CD14-positive monocyte (primary cell): ENCODE results near the gene COL19A1. TPM values are rescaled to one million over a fixed set of nuclear protein-coding genes. Genes with fewer than 3 reads are reported as not detected.

Experiments
- DNase-seq, 3 donors: peaks; one replicate each; pipeline ENCODE4 v3.0.0-alpha.2; 2011 to 2022
- H2AFZ ChIP-seq: 2 replicates; pipeline ENCODE4 v1.6.0; 2012; ENCODE audit warnings: mild to moderate bottlenecking, low read depth, low read length, inconsistent platforms; ENCODE audit not compliant: insufficient read depth, poor library complexity, severe bottlenecking
- H3K27ac ChIP-seq, 2 donors: 1 replicate in 1 of 2; 2 replicates in 1 of 2; pipeline ENCODE4 v1.5.1; 2012 to 2013; ENCODE audit warnings: low read length in 2 of 2, control low read depth in 1 of 2, inconsistent platforms in 1 of 2, low read depth in 1 of 2, mild to moderate bottlenecking in 1 of 2
- H3K27me3 ChIP-seq, 2 donors: one replicate each; pipeline versions ENCODE4 v1.6.0 to v1.6.1; 2011 to 2013; ENCODE audit warnings: low read length in 2 of 2; ENCODE audit not compliant: control insufficient read depth in 2 of 2, insufficient read depth in 2 of 2
- H3K36me3 ChIP-seq, 2 donors: replicated peaks in 1 of 2; 1 replicate in 1 of 2; 2 replicates in 1 of 2; pipeline versions ENCODE4 v1.5.1 to v1.6.1; 2012 to 2013; ENCODE audit warnings: low read length in 2 of 2, control low read depth in 1 of 2, inconsistent platforms in 1 of 2, mild to moderate bottlenecking in 1 of 2; ENCODE audit not compliant: insufficient read depth in 2 of 2, control insufficient read depth in 1 of 2
- H3K4me1 ChIP-seq, 2 donors: 1 replicate in 1 of 2; 2 replicates in 1 of 2; pipeline versions ENCODE4 v1.5.1 to v1.6.1; 2012 to 2013; ENCODE audit warnings: low read length in 2 of 2, control low read depth in 1 of 2, inconsistent platforms in 1 of 2, mild to moderate bottlenecking in 1 of 2, moderate library complexity in 1 of 2; ENCODE audit not compliant: insufficient read depth in 2 of 2, control insufficient read depth in 1 of 2
- H3K4me2 ChIP-seq: replicated peaks from 2 replicates; pipeline ENCODE3; 2012; ENCODE audit warnings: low read length, moderate library complexity, mild to moderate bottlenecking; ENCODE audit not compliant: poor library complexity, severe bottlenecking; ENCODE audit errors: extremely low read depth
- H3K4me3 ChIP-seq, 3 experiments: fragments of 200-600 bp in 1 of 3; sonication (generic) in 1 of 3; replicated peaks in 1 of 3; 1 replicate in 2 of 3; 2 replicates in 1 of 3; pipeline ENCODE4 v1.5.1; 2011 to 2013; ENCODE audit warnings: low read length in 3 of 3, mild to moderate bottlenecking in 3 of 3, control low read depth in 2 of 3, low read depth in 2 of 3, inconsistent platforms in 1 of 3, moderate library complexity in 1 of 3
- H3K79me2 ChIP-seq: 2 replicates; pipeline ENCODE4 v1.6.0; 2012; ENCODE audit warnings: mild to moderate bottlenecking, control low read depth, inconsistent platforms, low read length, moderate library complexity; ENCODE audit not compliant: insufficient read depth
- H3K9ac ChIP-seq: 2 replicates; pipeline ENCODE4 v1.6.0; 2017; ENCODE audit warnings: low read length, mild to moderate bottlenecking; ENCODE audit not compliant: insufficient read depth, poor library complexity, severe bottlenecking
- H3K9me3 ChIP-seq, 2 donors: replicated peaks in 1 of 2; 1 replicate in 1 of 2; 2 replicates in 1 of 2; pipeline versions ENCODE4 v1.5.1 to v1.6.1; 2012 to 2013; ENCODE audit warnings: low read length in 2 of 2, control low read depth in 1 of 2; ENCODE audit not compliant: control insufficient read depth in 1 of 2, insufficient read depth in 1 of 2
- H4K20me1 ChIP-seq: 2 replicates; pipeline ENCODE4 v1.6.0; 2012; ENCODE audit warnings: mild to moderate bottlenecking, low read length, control low read depth, moderate library complexity; ENCODE audit not compliant: insufficient read depth
- H3K27ac Mint-ChIP-seq, 7 donors: one replicate each; pipeline ENCODE4 v1.8.0; 2020; ENCODE audit warnings: mild to moderate bottlenecking in 7 of 7, mixed read lengths in 7 of 7, moderate library complexity in 6 of 7, inconsistent platforms in 2 of 7
- H3K27me3 Mint-ChIP-seq, 3 donors: one replicate each; pipeline ENCODE4 v1.8.0; 2021 to 2022; ENCODE audit warnings: low read depth in 3 of 3, mild to moderate bottlenecking in 3 of 3, mixed read lengths in 3 of 3, moderate library complexity in 3 of 3, inconsistent platforms in 1 of 3
- H3K36me3 Mint-ChIP-seq, 2 donors: one replicate each; pipeline ENCODE4 v1.8.0; 2020; ENCODE audit warnings: mixed read lengths in 2 of 2, inconsistent platforms in 1 of 2, mild to moderate bottlenecking in 1 of 2
- H3K4me1 Mint-ChIP-seq: one replicate; pipeline ENCODE4 v1.8.0; 2020; ENCODE audit warnings: mild to moderate bottlenecking, mixed read lengths
- H3K4me3 Mint-ChIP-seq, 2 donors: one replicate each; pipeline ENCODE4 v1.8.0; 2020; ENCODE audit warnings: mild to moderate bottlenecking in 2 of 2, mixed read lengths in 2 of 2, moderate library complexity in 1 of 2
- H3K9me3 Mint-ChIP-seq, 7 donors: one replicate each; pipeline ENCODE4 v1.8.0; 2020 to 2022; ENCODE audit warnings: mixed read lengths in 7 of 7, mild to moderate bottlenecking in 6 of 7, moderate library complexity in 6 of 7, inconsistent platforms in 2 of 7
- WGBS: methylation state at CpG from one replicate; pipeline ENCODE4 v1.1.5; 2013; ENCODE audit warnings: missing lambda C conversion rate; ENCODE audit not compliant: insufficient coverage; 5-methylcytosine and 5-hydroxymethylcytosine counted together
- intact Hi-C, 2 donors: fragments of 100-400 bp; cut with micrococcal nuclease; formaldehyde crosslinking; loops; one replicate each; pipeline versions ENCODE4 v1.15.0 to v1.15.1; 2023
- polyA plus RNA-seq, 3 donors: library from polyadenylated mRNA; depleted of rRNA in 1 of 3; unstranded in 2 of 3; stranded (reverse) in 1 of 3; fragments of 300-500 nt in 2 of 3; fragments of >200 nt in 1 of 3; fragmentation: Illumina TruSeq in 2 of 3; gene quantifications; 1 replicate in 2 of 3; 2 replicates in 1 of 3; pipeline ENCODE4 v1.2.3, GENCODE V29; 2012 to 2021
- TF ChIP-seq, protein P1 (sequence below): fragments of 200-600 bp; IDR thresholded peaks from one replicate; pipeline ENCODE4 v1.8.0; 2022; ENCODE audit warnings: antibody characterized with exemption, mild to moderate bottlenecking

The COL19A1 gene
- polyA plus RNA-seq, 3 donors = not detected

DNA sequence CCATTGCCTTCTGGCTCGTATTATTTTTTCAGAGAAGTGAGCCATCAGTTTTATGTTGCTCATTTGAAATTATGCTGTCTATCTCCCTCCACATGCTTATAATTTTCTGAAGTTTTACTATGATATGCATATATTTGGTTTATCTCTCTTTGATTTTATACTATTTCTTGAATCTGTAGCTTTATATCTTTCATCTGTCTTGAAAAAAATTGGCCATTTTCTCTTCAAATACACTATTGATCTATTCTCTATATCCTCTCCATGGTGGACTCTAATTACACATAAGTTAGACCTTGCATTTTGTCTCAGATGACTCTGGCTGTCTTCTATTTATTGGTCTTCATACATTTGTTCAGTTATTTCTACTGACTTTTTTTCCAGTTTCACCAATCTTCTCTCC, 13.7 kb upstream of the COL19A1 start:
- intact Hi-C loops = no loop called here
- Histone ChIP-seq H4K20me1 (no peaks in the 10 kb centered on the region), H3K79me2 (no peaks in the 10 kb centered on the region), H2AFZ (no peak overlapping the region), H3K9ac (no peak overlapping the region), H3K27ac (no peak overlapping the region), H3K27me3 (no peaks in the 10 kb centered on the region), H3K4me3 (no peak overlapping the region), H3K36me3 (no peaks in the 10 kb centered on the region), H3K4me2 (no peak overlapping the region), H3K9me3 (no peaks in the 10 kb centered on the region), H3K4me1 (no peaks in the 10 kb centered on the region)
- TF ChIP-seq, protein P1, sequence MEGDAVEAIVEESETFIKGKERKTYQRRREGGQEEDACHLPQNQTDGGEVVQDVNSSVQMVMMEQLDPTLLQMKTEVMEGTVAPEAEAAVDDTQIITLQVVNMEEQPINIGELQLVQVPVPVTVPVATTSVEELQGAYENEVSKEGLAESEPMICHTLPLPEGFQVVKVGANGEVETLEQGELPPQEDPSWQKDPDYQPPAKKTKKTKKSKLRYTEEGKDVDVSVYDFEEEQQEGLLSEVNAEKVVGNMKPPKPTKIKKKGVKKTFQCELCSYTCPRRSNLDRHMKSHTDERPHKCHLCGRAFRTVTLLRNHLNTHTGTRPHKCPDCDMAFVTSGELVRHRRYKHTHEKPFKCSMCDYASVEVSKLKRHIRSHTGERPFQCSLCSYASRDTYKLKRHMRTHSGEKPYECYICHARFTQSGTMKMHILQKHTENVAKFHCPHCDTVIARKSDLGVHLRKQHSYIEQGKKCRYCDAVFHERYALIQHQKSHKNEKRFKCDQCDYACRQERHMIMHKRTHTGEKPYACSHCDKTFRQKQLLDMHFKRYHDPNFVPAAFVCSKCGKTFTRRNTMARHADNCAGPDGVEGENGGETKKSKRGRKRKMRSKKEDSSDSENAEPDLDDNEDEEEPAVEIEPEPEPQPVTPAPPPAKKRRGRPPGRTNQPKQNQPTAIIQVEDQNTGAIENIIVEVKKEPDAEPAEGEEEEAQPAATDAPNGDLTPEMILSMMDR = no peak
- Mint-ChIP-seq H3K27ac (no peak overlapping the region), H3K36me3 (no peaks in the 10 kb centered on the region), H3K9me3 (peaks cover 0 to 3% (median 0%) of the 10 kb centered on the region in 7 donors), H3K27me3 (peaks cover 1 to 8% (median 5%) of the 10 kb centered on the region in 3 donors), H3K4me1 (no peaks in the 10 kb centered on the region), H3K4me3 (no peak overlapping the region)
- WGBS = no CpG with 5 or more reads among the region's 1 CpG
- no peak for DNase-seq

DNA sequence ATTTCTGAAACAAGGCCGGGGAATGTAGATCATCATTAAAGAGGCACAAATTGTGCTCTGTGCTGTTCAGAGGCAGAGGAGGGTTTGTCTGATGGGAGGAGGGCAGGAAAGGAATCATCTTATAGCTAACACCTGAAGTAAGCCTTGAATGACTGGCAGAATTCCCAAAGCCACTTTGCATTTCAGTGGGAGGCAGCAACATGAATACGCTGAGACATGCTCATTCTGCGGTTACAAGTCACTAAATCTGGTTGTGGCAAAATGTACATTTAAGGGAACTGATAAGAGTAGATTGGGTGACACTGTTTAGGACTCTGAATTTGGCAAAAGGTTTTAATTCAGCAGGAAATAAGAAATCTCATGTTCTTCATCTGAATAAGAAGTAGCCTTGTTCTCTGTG, 4.4 kb upstream of the COL19A1 start:
- TF ChIP-seq, protein P1 = no peak
- Histone ChIP-seq H3K4me1 (peaks cover 3 to 7% of the 10 kb centered on the region in 2 donors), H3K36me3 (no peaks in the 10 kb centered on the region), H4K20me1 (no peaks in the 10 kb centered on the region), H3K27ac (no peak overlapping the region), H3K79me2 (no peaks in the 10 kb centered on the region), H2AFZ (no peak overlapping the region), H3K9ac (no peak overlapping the region), H3K4me2 (no peak overlapping the region), H3K4me3 (no peak overlapping the region), H3K27me3 (peaks cover 29 to 43% of the 10 kb centered on the region in 2 donors), H3K9me3 (peaks cover 0 to 10% of the 10 kb centered on the region in 2 donors)
- Mint-ChIP-seq H3K9me3 (peaks cover 3 to 13% (median 6%) of the 10 kb centered on the region in 7 donors), H3K4me3 (no peak overlapping the region), H3K27ac (no peak overlapping the region), H3K4me1 (peaks cover 9% of the 10 kb centered on the region), H3K36me3 (peaks cover 2 to 4% of the 10 kb centered on the region in 2 donors), H3K27me3 (peaks cover 32 to 36% (median 33%) of the 10 kb centered on the region in 3 donors)
- WGBS = 90% methylated on average over 2 of the region's 3 CpGs
- intact Hi-C loops = no loop called here
- DNase-seq = no peak
